Panc1 (cell line): ENCODE measurements around the gene JOSD2. TPM values are rescaled to one million over a fixed set of nuclear protein-coding genes. Genes with fewer than 3 reads are reported as not detected.

Experiments used
- ATAC-seq: fragments of 200-7000 bp; cut with Tn5 transposase; 2 replicates; pipeline ENCODE4 v1.9.1; 2020; ENCODE audit warnings: mild to moderate bottlenecking, moderate library complexity
- BruUV-seq: library from RNA; stranded (reverse); fragments of 400-500 nt; replicated peaks from 2 replicates; lab custom pipeline; 2021; lab: Mats Ljungman, UMichigan
- CTCF ChIA-PET: fragments of 300-600 bp; sonication (Branson Sonifier 250); formaldehyde crosslinking; loops from one replicate; lab custom pipeline; 2022; ENCODE audit warnings: antibody characterized with exemption; lab: Charles Lee
- POLR2A ChIA-PET: fragments of 300-600 bp; sonication (Branson Sonifier 250); formaldehyde crosslinking; loops from one replicate; lab custom pipeline; 2022; ENCODE audit warnings: antibody characterized with exemption; lab: Charles Lee
- DNase-seq: peaks from one replicate; pipeline ENCODE4 v3.0.0-alpha.2; 2010; ENCODE audit warnings: low read depth, low spot score
- H3K27ac ChIP-seq: 2 replicates; pipeline ENCODE4 v1.5.1; 2011; ENCODE audit warnings: mild to moderate bottlenecking, low read length, inconsistent platforms
- H3K27me3 ChIP-seq: fragments of 200-500 bp; sonication (Bioruptor generic); 2 replicates; pipeline ENCODE4 v1.6.0; 2014; ENCODE audit warnings: low read length, inconsistent platforms; ENCODE audit not compliant: control insufficient read depth, insufficient read depth
- H3K36me3 ChIP-seq: fragments of 200-500 bp; sonication (Bioruptor generic); 2 replicates; pipeline ENCODE4 v1.5.1; 2014; ENCODE audit warnings: inconsistent platforms, mild to moderate bottlenecking, low read length, moderate library complexity; ENCODE audit not compliant: control insufficient read depth, insufficient read depth
- H3K4me1 ChIP-seq: 2 replicates; pipeline ENCODE4 v1.5.1; 2011; ENCODE audit warnings: inconsistent platforms, mild to moderate bottlenecking, low read length, moderate library complexity; ENCODE audit not compliant: control insufficient read depth, insufficient read depth
- H3K4me3 ChIP-seq, 2 experiments: 2 replicates each; pipeline ENCODE4 v1.5.1; 2011 to 2012; ENCODE audit warnings: low read depth in 2 of 2, low read length in 2 of 2, mild to moderate bottlenecking in 2 of 2, inconsistent platforms in 1 of 2, moderate library complexity in 1 of 2
- H3K9me3 ChIP-seq: fragments of 200-500 bp; sonication (Bioruptor generic); 2 replicates; pipeline ENCODE4 v1.5.1; 2014; ENCODE audit warnings: low read depth, mild to moderate bottlenecking, inconsistent platforms, low read length, moderate library complexity; ENCODE audit not compliant: control insufficient read depth, insufficient read depth
- POLR2AphosphoS5 ChIP-seq: IDR thresholded peaks from 2 replicates; pipeline ENCODE4 v1.6.1; 2012; ENCODE audit warnings: mild to moderate bottlenecking, low read depth, low read length, moderate library complexity
- SIN3A ChIP-seq: IDR thresholded peaks from 2 replicates; pipeline ENCODE4 v1.6.1; 2012; ENCODE audit warnings: low read depth, mild to moderate bottlenecking, low read length, moderate library complexity, borderline replicate concordance; ENCODE audit not compliant: insufficient read depth
- TCF7L2 ChIP-seq: IDR thresholded peaks from 2 replicates; pipeline ENCODE4 v1.6.1; 2011; ENCODE audit warnings: mild to moderate bottlenecking, low read depth, low read length, inconsistent platforms
- in situ Hi-C: cut with HindIII; loops from 2 replicates; pipeline ENCODE4 v1.10.0; 2016; ENCODE audit warnings: low sequenced_read_pairs, low pct_unique_long_range_greater_than_20kb
- intact Hi-C: fragments of 100-400 bp; cut with micrococcal nuclease; formaldehyde crosslinking; loops from one replicate; pipeline ENCODE4 v1.10.0; 2022; ENCODE audit not compliant: unreplicated experiment
- total RNA-seq: library from RNA; stranded (reverse); gene quantifications from one replicate; pipeline ENCODE4 v1.2.1, GENCODE V29; 2021; ENCODE audit not compliant: unreplicated experiment
- TF ChIP-seq, protein P1 (sequence below), 2 experiments: IDR thresholded peaks; 2 replicates each; pipeline ENCODE4 v1.6.1; 2011 to 2012; ENCODE audit warnings: low read depth in 2 of 2, control low read depth in 1 of 2, low read length in 1 of 2, mild to moderate bottlenecking in 1 of 2, moderate library complexity in 1 of 2; ENCODE audit not compliant: insufficient read depth in 1 of 2
- TF ChIP-seq, protein P2 (sequence below): fragments of 450-650 bp; IDR thresholded peaks from 2 replicates; pipeline ENCODE4 v1.5.1; 2017; ENCODE audit warnings: mild to moderate bottlenecking

The JOSD2 gene
- total RNA-seq, 1 experiment from 2014 or later = 51.8 TPM

DNA sequence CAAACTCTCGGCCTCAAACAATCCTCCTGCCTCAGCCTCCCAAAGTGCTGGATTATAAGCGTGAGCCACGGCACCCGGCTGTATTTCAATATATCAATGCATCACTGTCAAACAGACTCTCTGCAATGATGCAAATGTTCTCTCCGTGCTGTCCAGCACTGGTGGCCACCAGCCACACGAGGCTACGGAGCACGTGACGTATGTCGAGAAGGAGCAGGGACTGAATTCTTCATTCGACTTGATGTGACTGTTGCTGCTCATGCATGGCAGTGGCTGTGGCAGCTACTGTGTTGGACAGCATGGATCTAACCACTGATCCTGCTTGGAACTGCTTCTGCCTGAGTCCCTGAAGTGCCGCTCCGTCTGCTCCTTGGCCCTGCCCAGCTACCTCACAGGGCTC, 47.5 kb upstream of the JOSD2 start:
- Histone ChIP-seq H3K27me3 (no peaks in the 10 kb centered on the region), H3K36me3 (no peaks in the 10 kb centered on the region), H3K27ac (no peak overlapping the region), H3K9me3 (no peaks in the 10 kb centered on the region), H3K4me1 (no peaks in the 10 kb centered on the region), H3K4me3 (no peak overlapping the region)
- POLR2A ChIA-PET = no interaction called here
- DNase-seq (no peak), ATAC-seq (no peak)
- in situ Hi-C loops (no loop called here), intact Hi-C loops (no loop called here)
- no TSS peak for BruUV-seq
- CTCF ChIA-PET = interaction anchor here (0.6 kb wide), 1 partner anchor 1716 kb away, joined by 3 read pairs; no protein-coding TSS in a partner anchor
- TF ChIP-seq SIN3A = no peak
- TF ChIP-seq TCF7L2 = no peak
- TF ChIP-seq, protein P1, sequence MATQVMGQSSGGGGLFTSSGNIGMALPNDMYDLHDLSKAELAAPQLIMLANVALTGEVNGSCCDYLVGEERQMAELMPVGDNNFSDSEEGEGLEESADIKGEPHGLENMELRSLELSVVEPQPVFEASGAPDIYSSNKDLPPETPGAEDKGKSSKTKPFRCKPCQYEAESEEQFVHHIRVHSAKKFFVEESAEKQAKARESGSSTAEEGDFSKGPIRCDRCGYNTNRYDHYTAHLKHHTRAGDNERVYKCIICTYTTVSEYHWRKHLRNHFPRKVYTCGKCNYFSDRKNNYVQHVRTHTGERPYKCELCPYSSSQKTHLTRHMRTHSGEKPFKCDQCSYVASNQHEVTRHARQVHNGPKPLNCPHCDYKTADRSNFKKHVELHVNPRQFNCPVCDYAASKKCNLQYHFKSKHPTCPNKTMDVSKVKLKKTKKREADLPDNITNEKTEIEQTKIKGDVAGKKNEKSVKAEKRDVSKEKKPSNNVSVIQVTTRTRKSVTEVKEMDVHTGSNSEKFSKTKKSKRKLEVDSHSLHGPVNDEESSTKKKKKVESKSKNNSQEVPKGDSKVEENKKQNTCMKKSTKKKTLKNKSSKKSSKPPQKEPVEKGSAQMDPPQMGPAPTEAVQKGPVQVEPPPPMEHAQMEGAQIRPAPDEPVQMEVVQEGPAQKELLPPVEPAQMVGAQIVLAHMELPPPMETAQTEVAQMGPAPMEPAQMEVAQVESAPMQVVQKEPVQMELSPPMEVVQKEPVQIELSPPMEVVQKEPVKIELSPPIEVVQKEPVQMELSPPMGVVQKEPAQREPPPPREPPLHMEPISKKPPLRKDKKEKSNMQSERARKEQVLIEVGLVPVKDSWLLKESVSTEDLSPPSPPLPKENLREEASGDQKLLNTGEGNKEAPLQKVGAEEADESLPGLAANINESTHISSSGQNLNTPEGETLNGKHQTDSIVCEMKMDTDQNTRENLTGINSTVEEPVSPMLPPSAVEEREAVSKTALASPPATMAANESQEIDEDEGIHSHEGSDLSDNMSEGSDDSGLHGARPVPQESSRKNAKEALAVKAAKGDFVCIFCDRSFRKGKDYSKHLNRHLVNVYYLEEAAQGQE (IDR thresholded peaks at IDR 0.05; ENCODE audit: insufficient read depth in 1 of 2, low read depth in 2 of 2, low read length in 1 of 2) = no peak
- no peak for TF ChIP-seq POLR2AphosphoS5
- TF ChIP-seq, protein P2, sequence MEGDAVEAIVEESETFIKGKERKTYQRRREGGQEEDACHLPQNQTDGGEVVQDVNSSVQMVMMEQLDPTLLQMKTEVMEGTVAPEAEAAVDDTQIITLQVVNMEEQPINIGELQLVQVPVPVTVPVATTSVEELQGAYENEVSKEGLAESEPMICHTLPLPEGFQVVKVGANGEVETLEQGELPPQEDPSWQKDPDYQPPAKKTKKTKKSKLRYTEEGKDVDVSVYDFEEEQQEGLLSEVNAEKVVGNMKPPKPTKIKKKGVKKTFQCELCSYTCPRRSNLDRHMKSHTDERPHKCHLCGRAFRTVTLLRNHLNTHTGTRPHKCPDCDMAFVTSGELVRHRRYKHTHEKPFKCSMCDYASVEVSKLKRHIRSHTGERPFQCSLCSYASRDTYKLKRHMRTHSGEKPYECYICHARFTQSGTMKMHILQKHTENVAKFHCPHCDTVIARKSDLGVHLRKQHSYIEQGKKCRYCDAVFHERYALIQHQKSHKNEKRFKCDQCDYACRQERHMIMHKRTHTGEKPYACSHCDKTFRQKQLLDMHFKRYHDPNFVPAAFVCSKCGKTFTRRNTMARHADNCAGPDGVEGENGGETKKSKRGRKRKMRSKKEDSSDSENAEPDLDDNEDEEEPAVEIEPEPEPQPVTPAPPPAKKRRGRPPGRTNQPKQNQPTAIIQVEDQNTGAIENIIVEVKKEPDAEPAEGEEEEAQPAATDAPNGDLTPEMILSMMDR = no peak

DNA sequence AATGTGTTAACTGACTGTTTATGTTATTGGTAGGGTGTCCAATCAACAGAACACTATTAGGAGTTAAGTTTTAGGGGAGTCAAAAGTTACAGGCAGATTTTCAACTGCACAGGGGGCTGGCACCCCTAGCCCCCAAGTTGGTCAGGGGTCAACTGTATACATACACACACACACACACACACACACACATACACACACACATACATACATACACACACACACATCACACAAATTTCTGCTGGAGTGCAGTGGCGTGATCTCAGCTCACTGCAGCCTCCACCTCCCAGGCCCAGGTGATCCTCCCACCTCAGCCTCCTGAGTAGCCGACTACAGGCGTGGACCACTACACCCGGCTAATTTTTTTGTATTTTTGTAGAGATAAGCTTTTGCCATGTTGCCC, 47.0 kb upstream of the JOSD2 start:
- ChIA-PET CTCF (interaction anchor here (0.6 kb wide), 2 partner anchors 9 to 1717 kb away, joined by 3 to 7 read pairs; no protein-coding TSS in a partner anchor), POLR2A (no interaction called here)
- no peak for DNase-seq
- Histone ChIP-seq H3K27ac (no peak overlapping the region), H3K27me3 (no peaks in the 10 kb centered on the region), H3K4me1 (no peaks in the 10 kb centered on the region), H3K4me3 (no peak overlapping the region), H3K9me3 (no peaks in the 10 kb centered on the region), H3K36me3 (no peaks in the 10 kb centered on the region)
- TF ChIP-seq SIN3A = no peak
- TF ChIP-seq POLR2AphosphoS5 = no peak
- no peak for TF ChIP-seq TCF7L2
- TF ChIP-seq, protein P2 = no peak
- TF ChIP-seq, protein P1 (IDR thresholded peaks at IDR 0.05; ENCODE audit: insufficient read depth in 1 of 2, low read depth in 2 of 2, low read length in 1 of 2) = no peak
- in situ Hi-C loops = no loop called here
- no peak for ATAC-seq
- no TSS peak for BruUV-seq
- intact Hi-C loops = no loop called here
